ENCODE measurements around the gene DYRK1B. TPM values are rescaled to one million over a fixed set of nuclear protein-coding genes. Genes with fewer than 3 reads are reported as not detected.

The DYRK1B gene
- total and polyA plus RNA-seq, 4 donors: 7.9 to 25.6 (median 20.8) TPM

DNA sequence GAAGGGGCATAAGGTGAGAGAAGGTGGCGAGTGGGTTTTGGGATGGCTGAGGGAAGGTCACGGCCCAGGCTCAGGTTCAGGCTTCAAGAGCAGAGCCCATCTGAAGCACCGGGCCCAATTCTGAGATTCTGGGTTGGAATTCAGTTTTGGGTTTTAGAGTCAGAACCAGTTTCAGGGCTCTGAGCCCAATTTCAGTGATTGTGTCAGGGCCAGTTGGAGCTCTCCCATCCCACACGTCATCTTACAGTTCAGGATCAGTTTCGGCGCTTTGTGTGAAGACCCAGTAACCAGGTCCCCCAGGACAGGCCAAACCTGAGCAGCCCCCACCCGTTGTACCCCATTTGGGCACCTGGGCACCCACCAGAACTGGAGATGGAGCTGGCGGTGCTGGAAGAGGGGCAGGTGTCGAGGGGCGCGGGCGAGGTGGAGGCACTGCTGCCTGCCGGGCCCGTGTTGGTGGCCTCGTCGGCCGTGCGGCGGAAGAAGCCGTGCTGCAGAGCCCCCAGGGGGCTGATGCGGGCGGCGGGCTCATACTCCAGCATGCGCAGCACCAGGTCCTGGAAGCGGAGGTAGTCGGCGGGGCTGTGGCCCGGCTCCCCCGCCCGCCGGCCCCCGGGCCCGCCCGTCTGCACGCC lies 7.5 kb downstream of the DYRK1B start:
- Histone ChIP-seq H3K9ac (ENCODE audit: insufficient read depth in 1 of 2, low read length in 2 of 2) (no peak overlapping the region), H3K27ac (ENCODE audit: low read depth in 1 of 2, low read length in 1 of 2) (no peak overlapping the region), H3K9me3 (ENCODE audit: control insufficient read depth in 4 of 4, insufficient read depth in 3 of 4, low read length in 3 of 4) (no peaks in the 10 kb centered on the region), H3K4me3 (no peak overlapping the region), H3K27me3 (ENCODE audit: control insufficient read depth in 3 of 3, insufficient read depth in 3 of 3, low read length in 2 of 3) (no peaks in the 10 kb centered on the region), H3K4me1 (ENCODE audit: control insufficient read depth in 5 of 5, insufficient read depth in 5 of 5, low read length in 5 of 5) (peaks cover 0 to 8% (median 4%) of the 10 kb centered on the region in 5 donors), H3K36me3 (ENCODE audit: control insufficient read depth in 4 of 4, insufficient read depth in 4 of 4, low read length in 4 of 4) (peaks cover 2 to 45% (median 32%) of the 10 kb centered on the region in 4 donors)
- WGBS, 2 donors: 95 to 96% methylated on average over 34 to 35 of the region's 35 CpGs
- ATAC-seq (ENCODE audit: insufficient read depth, low FRiP score) (no peak), DNase-seq (no peak)
- TF ChIP-seq, protein P1, sequence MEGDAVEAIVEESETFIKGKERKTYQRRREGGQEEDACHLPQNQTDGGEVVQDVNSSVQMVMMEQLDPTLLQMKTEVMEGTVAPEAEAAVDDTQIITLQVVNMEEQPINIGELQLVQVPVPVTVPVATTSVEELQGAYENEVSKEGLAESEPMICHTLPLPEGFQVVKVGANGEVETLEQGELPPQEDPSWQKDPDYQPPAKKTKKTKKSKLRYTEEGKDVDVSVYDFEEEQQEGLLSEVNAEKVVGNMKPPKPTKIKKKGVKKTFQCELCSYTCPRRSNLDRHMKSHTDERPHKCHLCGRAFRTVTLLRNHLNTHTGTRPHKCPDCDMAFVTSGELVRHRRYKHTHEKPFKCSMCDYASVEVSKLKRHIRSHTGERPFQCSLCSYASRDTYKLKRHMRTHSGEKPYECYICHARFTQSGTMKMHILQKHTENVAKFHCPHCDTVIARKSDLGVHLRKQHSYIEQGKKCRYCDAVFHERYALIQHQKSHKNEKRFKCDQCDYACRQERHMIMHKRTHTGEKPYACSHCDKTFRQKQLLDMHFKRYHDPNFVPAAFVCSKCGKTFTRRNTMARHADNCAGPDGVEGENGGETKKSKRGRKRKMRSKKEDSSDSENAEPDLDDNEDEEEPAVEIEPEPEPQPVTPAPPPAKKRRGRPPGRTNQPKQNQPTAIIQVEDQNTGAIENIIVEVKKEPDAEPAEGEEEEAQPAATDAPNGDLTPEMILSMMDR (IDR thresholded peaks at IDR 0.05; ENCODE audit: control extremely low read depth, extremely low read depth): no peak

GRCh38 chr19:39825531-39826076 lies 8.4 kb downstream of the DYRK1B start:
- DNase-seq (no peak), ATAC-seq (ENCODE audit: insufficient read depth, low FRiP score) (no peak)
- TF ChIP-seq, protein P1 (IDR thresholded peaks at IDR 0.05; ENCODE audit: control extremely low read depth, extremely low read depth): no peak
- H3K36me3 ChIP-seq (ENCODE audit: control insufficient read depth in 4 of 4, insufficient read depth in 4 of 4, low read length in 4 of 4): peaks cover 2 to 39% (median 29%) of the 10 kb centered on the region in 4 donors
- WGBS, 2 donors: 93 to 94% methylated on average over 13 to 17 of the region's 17 CpGs
- H3K27me3 ChIP-seq (ENCODE audit: control insufficient read depth in 3 of 3, insufficient read depth in 3 of 3, low read length in 2 of 3): no peaks in the 10 kb centered on the region
- no peak overlapping the region for H3K27ac ChIP-seq (ENCODE audit: low read depth in 1 of 2, low read length in 1 of 2)
- H3K9ac ChIP-seq (ENCODE audit: insufficient read depth in 1 of 2, low read length in 2 of 2): no peak overlapping the region
- H3K4me1 ChIP-seq (ENCODE audit: control insufficient read depth in 5 of 5, insufficient read depth in 5 of 5, low read length in 5 of 5): peaks cover 0 to 8% (median 4%) of the 10 kb centered on the region in 5 donors
- H3K4me3 ChIP-seq: no peak overlapping the region
- H3K9me3 ChIP-seq (ENCODE audit: control insufficient read depth in 4 of 4, insufficient read depth in 3 of 4, low read length in 3 of 4): no peaks in the 10 kb centered on the region

DNA sequence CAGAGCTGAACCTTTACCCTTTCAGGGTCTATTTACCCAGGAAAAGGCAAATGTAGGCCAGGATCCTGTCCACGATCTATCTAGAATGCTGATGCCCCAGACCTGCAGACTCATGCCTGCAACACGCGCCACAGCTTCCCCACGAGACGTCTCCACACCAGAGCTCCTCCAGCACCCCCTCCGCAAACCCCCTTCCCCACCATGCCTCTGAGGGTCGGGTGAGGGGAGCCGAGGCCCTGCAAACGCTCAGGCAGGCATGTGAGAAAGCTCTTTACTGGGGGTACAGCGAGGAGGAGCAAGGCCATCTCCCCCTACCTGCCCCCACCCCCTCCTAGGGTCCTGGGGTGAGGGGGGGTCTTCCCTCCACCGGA lies 8.9 kb downstream of the DYRK1B start:
- Histone ChIP-seq H3K4me1 (ENCODE audit: control insufficient read depth in 5 of 5, insufficient read depth in 5 of 5, low read length in 5 of 5) (peaks cover 0 to 8% (median 4%) of the 10 kb centered on the region in 5 donors), H3K27ac (ENCODE audit: low read depth in 1 of 2, low read length in 1 of 2) (peak overlapping the region in 1 of 2 donors; percentile 70), H3K9me3 (ENCODE audit: control insufficient read depth in 4 of 4, insufficient read depth in 3 of 4, low read length in 3 of 4) (no peaks in the 10 kb centered on the region), H3K36me3 (ENCODE audit: control insufficient read depth in 4 of 4, insufficient read depth in 4 of 4, low read length in 4 of 4) (peaks cover 2 to 34% (median 26%) of the 10 kb centered on the region in 4 donors), H3K4me3 (no peak overlapping the region), H3K9ac (ENCODE audit: insufficient read depth in 1 of 2, low read length in 2 of 2) (no peak overlapping the region), H3K27me3 (ENCODE audit: control insufficient read depth in 3 of 3, insufficient read depth in 3 of 3, low read length in 2 of 3) (no peaks in the 10 kb centered on the region)
- DNase-seq (no peak), ATAC-seq (ENCODE audit: insufficient read depth, low FRiP score) (no peak)
- 80 to 87% methylated on average over 11 of the region's 11 CpGs for WGBS, 2 donors
- TF ChIP-seq, protein P1 (IDR thresholded peaks at IDR 0.05; ENCODE audit: control extremely low read depth, extremely low read depth): no peak
